Right atrium auricular region (tissue), 2 donors: ENCODE measurements around the gene KRCC1. TPM values are rescaled to one million over a fixed set of nuclear protein-coding genes. Genes with fewer than 3 reads are reported as not detected.
"Not testable (repeated sequence)": the region's sequence is repeated elsewhere in the genome, so short reads cannot be mapped to it uniquely, and the experiment has no call there.

ENCODE experiments used
- DNase-seq: peaks from one replicate; pipeline ENCODE4 v3.0.0-alpha.2; 2019; ENCODE audit warnings: low spot score
- H3K27ac ChIP-seq, 2 donors: fragments of 200-600 bp; sonication (generic); 1 replicate in 1 of 2; 2 replicates in 1 of 2; pipeline ENCODE4 v1.5.1; 2016 to 2019
- H3K27me3 ChIP-seq, 2 donors: fragments of 200-600 bp; sonication (generic); one replicate each; pipeline versions ENCODE4 v1.5.1 to v1.6.0; 2017 to 2019
- H3K36me3 ChIP-seq: fragments of 200-600 bp; sonication (generic); one replicate; pipeline ENCODE4 v1.5.1; 2016
- H3K4me1 ChIP-seq, 2 donors: fragments of 200-600 bp; sonication (generic); one replicate each; pipeline versions ENCODE4 v1.5.1 to v1.6.0; 2017 to 2019
- H3K4me3 ChIP-seq, 2 donors: fragments of 200-600 bp; sonication (generic); 1 replicate in 1 of 2; 2 replicates in 1 of 2; pipeline ENCODE4 v1.5.1; 2017 to 2019; ENCODE audit warnings: mild to moderate bottlenecking in 1 of 2, moderate library complexity in 1 of 2
- H3K9me3 ChIP-seq, 2 donors: fragments of 200-600 bp; sonication (generic); one replicate each; pipeline ENCODE4 v1.5.1; 2019
- microRNA-seq, 2 donors: library from miRNA; unstranded; fragments of <30 nt; microRNA quantifications; one replicate each; pipeline ENCODE4, GENCODE V29; 2016 to 2017; ENCODE audit warnings: borderline number of aligned reads in 2 of 2, borderline replicate concordance in 1 of 2
- total RNA-seq, 2 donors: library from RNA; depleted of rRNA; stranded (reverse); fragments of >200 nt; gene quantifications; one replicate each; pipeline ENCODE4 v1.1.0, GENCODE V29; 2016

The KRCC1 gene
- total RNA-seq, 2 donors from 2014 or later, result 20.6 to 27.5 TPM

GRCh38 chr2:87981182-87981581, 74.4 kb downstream of the KRCC1 start:
- H3K4me3 ChIP-seq, DNase-seq, H3K36me3 ChIP-seq, H3K27ac ChIP-seq, H3K4me1 ChIP-seq, H3K27me3 ChIP-seq, H3K9me3 ChIP-seq: not testable (repeated sequence)

Small RNA genes within 50 kb of the gene (microRNA-seq; reads per million reads assigned to microRNA genes)
- 0 reads per million in 2 donors for gene MIR4780

Other genes starting within 250 kb of the KRCC1 start
- under 1 TPM; 0.33 to 0.79 TPM for gene RGPD2, start 230.0 kb downstream of the KRCC1 start, total RNA-seq
- gene RNU2-63P, start 39.2 kb downstream of the KRCC1 start, total RNA-seq, result not detected
- 100 to 1,000 TPM in 1 of 2 donors, 10 to 100 TPM in 1; 74.8 to 179 TPM for gene SMYD1, start 12.0 kb upstream of the KRCC1 start, total RNA-seq
- not detected for gene FABP1, start 72.3 kb upstream of the KRCC1 start, total RNA-seq
- 10 to 100 TPM; 21.2 to 34.3 TPM for gene THNSL2, start 114.6 kb upstream of the KRCC1 start, total RNA-seq